ENCODE measurements around the gene FKRP. TPM values are rescaled to one million over a fixed set of nuclear protein-coding genes. Genes with fewer than 3 reads are reported as not detected.
A peak's percentile ranks its signal among the peaks of the same experiment; 100 is the strongest.

FKRP gene
- total and polyA plus RNA-seq, 2 of the 13 experiments (the other 11 are each of a cell fraction or from before 2014, with no cell fraction given) = 7.3 to 9.8 TPM

DNA sequence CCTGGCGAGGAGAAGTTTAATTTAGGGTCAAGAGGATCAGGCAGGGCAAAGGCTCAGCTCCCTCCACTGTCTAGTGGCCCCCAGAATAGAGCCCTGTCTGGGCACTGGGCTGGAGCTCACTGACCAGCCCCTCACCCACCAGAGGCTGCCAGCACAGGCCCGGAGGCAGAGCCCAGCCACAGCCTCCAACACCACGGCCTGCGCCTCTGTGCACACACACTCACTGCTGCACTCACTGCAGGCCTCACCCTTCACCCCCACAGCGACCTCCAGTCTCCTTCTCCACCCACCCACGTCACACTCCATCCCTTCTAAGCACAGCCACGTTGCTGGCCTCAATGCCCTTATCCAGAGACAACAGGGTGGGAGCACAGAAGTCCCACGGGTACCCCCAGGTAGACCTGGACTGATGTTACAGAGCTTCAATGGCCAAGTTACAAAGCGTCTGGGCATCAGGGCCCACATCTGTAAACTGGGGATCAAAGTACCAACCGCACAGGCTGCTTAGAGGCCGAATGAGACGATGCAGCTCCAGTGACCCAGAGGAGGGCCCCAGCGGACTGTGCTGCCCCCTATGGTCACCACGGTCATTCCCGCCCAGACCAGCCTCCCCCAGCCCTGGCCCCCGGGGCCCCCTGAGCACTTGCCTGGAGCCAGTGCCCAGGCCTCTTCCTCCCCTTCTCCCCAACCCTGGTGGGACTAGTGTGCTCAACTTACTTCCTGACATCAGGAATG lies 24.4 kb upstream of the FKRP start (continued):
- TF ChIP-seq ARID3A (IDR thresholded peaks at IDR 0.05; ENCODE audit: low read depth, low read length) (no peak), ATF6 (CRISPR knock-in tag; conservative IDR thresholded peaks at IDR 0.05) (no peak), JDP2 (CRISPR knock-in tag; IDR thresholded peaks at IDR 0.05; ENCODE audit: borderline replicate concordance) (no peak), TARDBP (CRISPR knock-in tag; IDR thresholded peaks at IDR 0.05) (no peak), PCBP1 (IDR thresholded peaks at IDR 0.05; ENCODE audit: borderline replicate concordance, low read depth, low read length) (no peak), ZBTB46 (CRISPR knock-in tag; IDR thresholded peaks at IDR 0.05; ENCODE audit: borderline replicate concordance) (no peak), HNF4A (CRISPR knock-in tag; IDR thresholded peaks at IDR 0.05) (peak; percentile 72), ZNF367 (CRISPR knock-in tag; IDR thresholded peaks at IDR 0.05; ENCODE audit: borderline replicate concordance) (no peak), EHMT2 (IDR thresholded peaks at IDR 0.05; ENCODE audit: borderline replicate concordance, low read depth, low read length) (no peak), PHF21A (CRISPR knock-in tag; IDR thresholded peaks at IDR 0.05) (no peak)
- TF ChIP-seq, protein P1, sequence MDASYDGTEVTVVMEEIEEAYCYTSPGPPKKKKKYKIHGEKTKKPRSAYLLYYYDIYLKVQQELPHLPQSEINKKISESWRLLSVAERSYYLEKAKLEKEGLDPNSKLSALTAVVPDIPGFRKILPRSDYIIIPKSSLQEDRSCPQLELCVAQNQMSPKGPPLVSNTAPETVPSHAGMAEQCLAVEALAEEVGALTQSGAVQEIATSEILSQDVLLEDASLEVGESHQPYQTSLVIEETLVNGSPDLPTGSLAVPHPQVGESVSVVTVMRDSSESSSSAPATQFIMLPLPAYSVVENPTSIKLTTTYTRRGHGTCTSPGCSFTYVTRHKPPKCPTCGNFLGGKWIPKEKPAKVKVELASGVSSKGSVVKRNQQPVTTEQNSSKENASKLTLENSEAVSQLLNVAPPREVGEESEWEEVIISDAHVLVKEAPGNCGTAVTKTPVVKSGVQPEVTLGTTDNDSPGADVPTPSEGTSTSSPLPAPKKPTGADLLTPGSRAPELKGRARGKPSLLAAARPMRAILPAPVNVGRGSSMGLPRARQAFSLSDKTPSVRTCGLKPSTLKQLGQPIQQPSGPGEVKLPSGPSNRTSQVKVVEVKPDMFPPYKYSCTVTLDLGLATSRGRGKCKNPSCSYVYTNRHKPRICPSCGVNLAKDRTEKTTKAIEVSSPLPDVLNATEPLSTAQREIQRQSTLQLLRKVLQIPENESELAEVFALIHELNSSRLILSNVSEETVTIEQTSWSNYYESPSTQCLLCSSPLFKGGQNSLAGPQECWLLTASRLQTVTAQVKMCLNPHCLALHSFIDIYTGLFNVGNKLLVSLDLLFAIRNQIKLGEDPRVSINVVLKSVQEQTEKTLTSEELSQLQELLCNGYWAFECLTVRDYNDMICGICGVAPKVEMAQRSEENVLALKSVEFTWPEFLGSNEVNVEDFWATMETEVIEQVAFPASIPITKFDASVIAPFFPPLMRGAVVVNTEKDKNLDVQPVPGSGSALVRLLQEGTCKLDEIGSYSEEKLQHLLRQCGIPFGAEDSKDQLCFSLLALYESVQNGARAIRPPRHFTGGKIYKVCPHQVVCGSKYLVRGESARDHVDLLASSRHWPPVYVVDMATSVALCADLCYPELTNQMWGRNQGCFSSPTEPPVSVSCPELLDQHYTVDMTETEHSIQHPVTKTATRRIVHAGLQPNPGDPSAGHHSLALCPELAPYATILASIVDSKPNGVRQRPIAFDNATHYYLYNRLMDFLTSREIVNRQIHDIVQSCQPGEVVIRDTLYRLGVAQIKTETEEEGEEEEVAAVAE (CRISPR knock-in tag; IDR thresholded peaks at IDR 0.05; ENCODE audit: borderline replicate concordance) = no peak
- TF ChIP-seq, protein P2, sequence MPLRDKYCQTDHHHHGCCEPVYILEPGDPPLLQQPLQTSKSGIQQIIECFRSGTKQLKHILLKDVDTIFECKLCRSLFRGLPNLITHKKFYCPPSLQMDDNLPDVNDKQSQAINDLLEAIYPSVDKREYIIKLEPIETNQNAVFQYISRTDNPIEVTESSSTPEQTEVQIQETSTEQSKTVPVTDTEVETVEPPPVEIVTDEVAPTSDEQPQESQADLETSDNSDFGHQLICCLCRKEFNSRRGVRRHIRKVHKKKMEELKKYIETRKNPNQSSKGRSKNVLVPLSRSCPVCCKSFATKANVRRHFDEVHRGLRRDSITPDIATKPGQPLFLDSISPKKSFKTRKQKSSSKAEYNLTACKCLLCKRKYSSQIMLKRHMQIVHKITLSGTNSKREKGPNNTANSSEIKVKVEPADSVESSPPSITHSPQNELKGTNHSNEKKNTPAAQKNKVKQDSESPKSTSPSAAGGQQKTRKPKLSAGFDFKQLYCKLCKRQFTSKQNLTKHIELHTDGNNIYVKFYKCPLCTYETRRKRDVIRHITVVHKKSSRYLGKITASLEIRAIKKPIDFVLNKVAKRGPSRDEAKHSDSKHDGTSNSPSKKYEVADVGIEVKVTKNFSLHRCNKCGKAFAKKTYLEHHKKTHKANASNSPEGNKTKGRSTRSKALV (CRISPR knock-in tag; IDR thresholded peaks at IDR 0.05) = no peak
- TF ChIP-seq, protein P3, sequence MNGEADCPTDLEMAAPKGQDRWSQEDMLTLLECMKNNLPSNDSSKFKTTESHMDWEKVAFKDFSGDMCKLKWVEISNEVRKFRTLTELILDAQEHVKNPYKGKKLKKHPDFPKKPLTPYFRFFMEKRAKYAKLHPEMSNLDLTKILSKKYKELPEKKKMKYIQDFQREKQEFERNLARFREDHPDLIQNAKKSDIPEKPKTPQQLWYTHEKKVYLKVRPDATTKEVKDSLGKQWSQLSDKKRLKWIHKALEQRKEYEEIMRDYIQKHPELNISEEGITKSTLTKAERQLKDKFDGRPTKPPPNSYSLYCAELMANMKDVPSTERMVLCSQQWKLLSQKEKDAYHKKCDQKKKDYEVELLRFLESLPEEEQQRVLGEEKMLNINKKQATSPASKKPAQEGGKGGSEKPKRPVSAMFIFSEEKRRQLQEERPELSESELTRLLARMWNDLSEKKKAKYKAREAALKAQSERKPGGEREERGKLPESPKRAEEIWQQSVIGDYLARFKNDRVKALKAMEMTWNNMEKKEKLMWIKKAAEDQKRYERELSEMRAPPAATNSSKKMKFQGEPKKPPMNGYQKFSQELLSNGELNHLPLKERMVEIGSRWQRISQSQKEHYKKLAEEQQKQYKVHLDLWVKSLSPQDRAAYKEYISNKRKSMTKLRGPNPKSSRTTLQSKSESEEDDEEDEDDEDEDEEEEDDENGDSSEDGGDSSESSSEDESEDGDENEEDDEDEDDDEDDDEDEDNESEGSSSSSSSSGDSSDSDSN (CRISPR knock-in tag; IDR thresholded peaks at IDR 0.05) = no peak
